ENCODE data around the gene MOK.

- TF ChIP-seq CTCF (IDR thresholded peaks at IDR 0.05; ENCODE audit: low read length): no peak
- no peak for TF ChIP-seq EZH2phosphoT487 (IDR thresholded peaks at IDR 0.05; ENCODE audit: low read length)
Measured at GRCh38 chr14:102333390-102333789, 28.4 kb upstream of the MOK start.

All from MM.1S (cell line).